Neuron (in vitro differentiated cells): ENCODE data around the gene CD38.
A peak's percentile ranks its signal among the peaks of the same experiment; 100 is the strongest.
"Not testable (repeated sequence)": the region's sequence is repeated elsewhere in the genome, so short reads cannot be mapped to it uniquely, and the experiment has no call there.

ENCODE experiments used
- H2AFZ ChIP-seq: one replicate; pipeline ENCODE4 v1.6.1; 2013; ENCODE audit warnings: low read depth, mild to moderate bottlenecking, inconsistent platforms, low read length, moderate library complexity
- H3K27me3 ChIP-seq: one replicate; pipeline ENCODE4 v1.6.1; 2013; ENCODE audit warnings: low read length; ENCODE audit not compliant: insufficient read depth
- H3K36me3 ChIP-seq: one replicate; pipeline ENCODE4 v1.6.1; 2013; ENCODE audit warnings: low read length; ENCODE audit not compliant: insufficient read depth
- H3K4me1 ChIP-seq: one replicate; pipeline ENCODE4 v1.6.1; 2013; ENCODE audit warnings: low read length; ENCODE audit not compliant: insufficient read depth
- H3K4me3 ChIP-seq: 2 replicates; pipeline ENCODE4 v1.5.1; 2013; ENCODE audit warnings: mild to moderate bottlenecking, low read length, moderate library complexity
- H3K9me3 ChIP-seq: one replicate; pipeline ENCODE4 v1.6.1; 2013; ENCODE audit warnings: low read length

The CD38 gene

GRCh38 chr4:15778289-15779241 lies at the start of gene CD38:
CD38 (plus strand) TSS chr4:15778328; CDS start chr4:15778415, 87 bp downstream.
- peaks cover 15% of the 10 kb centered on the region for H3K4me1 ChIP-seq
- no peaks in the 10 kb centered on the region for H3K36me3 ChIP-seq
- H2AFZ ChIP-seq, result peak within 1 kb of the TSS; percentile 76
- no peaks in the 10 kb centered on the region for H3K9me3 ChIP-seq
- H3K4me3 ChIP-seq, result peak within 1 kb of the TSS; percentile 43
- peaks cover 64% of the 10 kb centered on the region for H3K27me3 ChIP-seq

- Histone ChIP-seq H3K27me3 (no peaks in the 10 kb centered on the region), H2AFZ (no peak overlapping the region), H3K4me1 (peaks cover under 1% of the 10 kb centered on the region), H3K36me3 (no peaks in the 10 kb centered on the region), H3K9me3 (no peaks in the 10 kb centered on the region), H3K4me3 (no peak overlapping the region)
Observed at GRCh38 chr4:15729910-15730533, 48.1 kb upstream of the CD38 start.

DNA sequence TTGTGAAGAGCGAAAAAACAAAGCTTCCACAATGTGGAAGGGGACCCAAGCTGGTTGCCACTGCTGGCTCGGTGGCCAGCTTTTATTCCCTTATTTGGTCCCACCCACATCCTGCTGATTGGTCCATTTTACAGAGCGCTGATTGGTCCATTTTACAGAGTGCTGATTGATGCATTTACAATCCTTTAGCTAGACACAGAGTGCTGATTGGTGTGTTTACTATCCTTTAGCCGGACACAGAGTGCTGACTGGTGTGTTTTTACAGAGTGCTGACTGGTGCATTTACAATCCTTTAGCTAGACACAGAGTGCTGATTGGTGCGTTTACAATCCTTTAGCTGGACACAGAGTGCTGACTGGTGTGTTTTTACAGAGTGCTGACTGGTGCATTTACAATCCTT lies 45.1 kb upstream of the CD38 start:
- not testable (repeated sequence) for H3K27me3 ChIP-seq, H3K36me3 ChIP-seq, H2AFZ ChIP-seq, H3K9me3 ChIP-seq, H3K4me1 ChIP-seq, H3K4me3 ChIP-seq

DNA sequence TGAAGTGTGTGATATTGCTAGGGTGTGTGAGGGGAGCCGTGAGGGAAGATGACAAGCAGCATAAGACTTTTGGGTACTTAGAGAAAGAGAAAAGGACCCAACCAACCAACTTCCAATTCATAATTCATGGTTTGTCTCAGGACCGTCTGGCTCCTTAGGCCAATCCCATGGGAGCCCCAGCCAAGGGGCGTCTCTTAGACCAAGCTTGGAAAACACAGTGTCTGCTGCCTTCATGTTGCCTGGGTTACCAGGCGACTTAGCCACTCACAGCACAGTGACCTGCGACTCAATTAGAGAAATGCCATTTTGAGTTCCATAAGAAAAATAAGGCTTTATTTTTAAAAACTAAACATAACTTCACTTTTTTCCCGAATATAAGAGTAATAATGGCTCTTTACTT lies 42.6 kb upstream of the CD38 start:
- H3K36me3 ChIP-seq, result no peaks in the 10 kb centered on the region
- H3K27me3 ChIP-seq, result no peaks in the 10 kb centered on the region
- no peaks in the 10 kb centered on the region for H3K9me3 ChIP-seq
- H3K4me3 ChIP-seq, result no peak overlapping the region
- peaks cover 7% of the 10 kb centered on the region for H3K4me1 ChIP-seq
- H2AFZ ChIP-seq, result no peak overlapping the region

DNA sequence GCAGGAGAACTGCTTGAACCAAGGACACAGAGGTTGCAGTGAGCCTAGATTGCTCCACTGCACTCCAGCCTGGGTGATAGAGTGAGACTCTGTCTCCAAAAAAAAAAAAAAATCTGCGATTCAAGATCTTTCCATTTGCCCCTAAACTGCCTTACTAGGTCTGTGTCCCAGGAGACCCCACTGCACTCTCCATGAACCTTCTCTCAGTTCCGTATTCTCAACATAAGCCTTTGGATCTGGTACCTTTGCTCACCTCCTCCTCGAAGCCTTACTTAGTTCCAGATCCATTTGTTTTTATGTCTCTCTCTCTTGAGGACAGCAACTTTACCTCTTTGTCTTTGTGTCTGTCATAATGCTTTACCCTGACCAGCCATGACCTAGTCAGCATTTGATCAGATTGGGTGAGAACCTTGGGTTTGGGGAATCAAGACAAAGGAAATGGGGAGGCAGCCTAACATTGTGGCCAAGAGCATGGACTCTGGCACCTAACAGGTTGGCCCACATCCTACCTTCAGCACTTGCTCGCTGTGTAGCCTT lies 41.5 kb upstream of the CD38 start:
- Histone ChIP-seq H2AFZ (no peak overlapping the region), H3K27me3 (no peaks in the 10 kb centered on the region), H3K4me1 (peaks cover 7% of the 10 kb centered on the region), H3K36me3 (no peaks in the 10 kb centered on the region), H3K9me3 (no peaks in the 10 kb centered on the region), H3K4me3 (no peak overlapping the region)

DNA sequence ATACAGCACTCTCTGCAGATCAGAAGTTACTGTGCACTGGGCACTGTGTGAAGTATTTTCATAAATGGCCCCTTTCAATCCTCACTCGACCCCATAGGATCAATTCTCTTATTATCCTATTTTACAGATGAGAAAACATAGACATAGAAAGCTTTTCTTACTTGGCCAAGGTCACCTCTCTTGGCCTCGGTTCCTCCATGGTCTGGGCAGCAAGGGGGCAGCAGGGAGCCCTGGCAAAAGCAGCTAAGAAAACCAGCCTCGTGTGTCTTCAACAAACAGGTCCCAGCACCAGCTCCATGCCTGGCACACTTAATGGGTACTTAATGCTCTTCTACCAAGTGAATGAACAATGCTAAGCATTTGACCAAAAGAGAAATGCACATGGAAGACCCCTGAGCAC lies 40.9 kb upstream of the CD38 start:
- peaks cover 7% of the 10 kb centered on the region for H3K4me1 ChIP-seq
- H2AFZ ChIP-seq, result no peak overlapping the region
- H3K27me3 ChIP-seq, result no peaks in the 10 kb centered on the region
- H3K4me3 ChIP-seq, result no peak overlapping the region
- no peaks in the 10 kb centered on the region for H3K9me3 ChIP-seq
- no peaks in the 10 kb centered on the region for H3K36me3 ChIP-seq

- H3K27me3 ChIP-seq, result no peaks in the 10 kb centered on the region
- peaks cover 3% of the 10 kb centered on the region for H3K9me3 ChIP-seq
- H3K36me3 ChIP-seq, result no peaks in the 10 kb centered on the region
Observed at GRCh38 chr4:15738877-15739276, 39.3 kb upstream of the CD38 start.

GRCh38 chr4:15740764-15741404 lies 37.2 kb upstream of the CD38 start:
- Histone ChIP-seq H3K4me1 (no peaks in the 10 kb centered on the region), H3K9me3 (peaks cover 3% of the 10 kb centered on the region), H3K4me3 (no peak overlapping the region), H3K36me3 (no peaks in the 10 kb centered on the region), H2AFZ (no peak overlapping the region), H3K27me3 (no peaks in the 10 kb centered on the region)

More at GRCh38 chr4:15738877-15739276, 39.3 kb upstream of the CD38 start:
- Histone ChIP-seq H2AFZ (no peak overlapping the region), H3K4me1 (peaks cover 7% of the 10 kb centered on the region), H3K4me3 (no peak overlapping the region)

DNA sequence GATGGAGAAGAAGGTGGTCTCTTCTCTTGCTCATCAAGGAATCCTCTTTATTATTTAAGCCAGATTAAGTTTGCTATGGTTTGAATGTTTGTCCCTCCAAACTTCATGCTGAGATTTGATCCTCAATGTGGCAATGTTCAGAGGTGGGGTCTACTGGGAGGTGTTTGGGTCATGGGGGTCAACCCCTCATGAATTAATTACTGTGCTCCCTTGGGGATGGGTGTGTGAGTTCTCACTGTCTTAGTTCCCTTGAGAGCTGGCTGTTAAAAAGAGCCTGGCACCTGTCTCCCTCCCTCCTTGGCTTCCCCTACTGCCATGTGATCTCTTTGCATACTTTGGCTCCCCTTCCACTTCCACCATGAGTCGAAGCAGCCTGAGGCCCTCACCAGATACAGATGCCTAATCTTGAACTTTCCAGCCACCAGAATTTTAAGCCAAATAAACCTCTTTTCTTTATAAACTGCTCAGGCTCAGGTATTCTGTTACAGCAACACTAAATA lies 36.0 kb upstream of the CD38 start:
- Histone ChIP-seq H3K27me3 (no peaks in the 10 kb centered on the region), H3K4me3 (no peak overlapping the region), H2AFZ (no peak overlapping the region), H3K9me3 (peaks cover 3% of the 10 kb centered on the region), H3K36me3 (no peaks in the 10 kb centered on the region), H3K4me1 (no peaks in the 10 kb centered on the region)

DNA sequence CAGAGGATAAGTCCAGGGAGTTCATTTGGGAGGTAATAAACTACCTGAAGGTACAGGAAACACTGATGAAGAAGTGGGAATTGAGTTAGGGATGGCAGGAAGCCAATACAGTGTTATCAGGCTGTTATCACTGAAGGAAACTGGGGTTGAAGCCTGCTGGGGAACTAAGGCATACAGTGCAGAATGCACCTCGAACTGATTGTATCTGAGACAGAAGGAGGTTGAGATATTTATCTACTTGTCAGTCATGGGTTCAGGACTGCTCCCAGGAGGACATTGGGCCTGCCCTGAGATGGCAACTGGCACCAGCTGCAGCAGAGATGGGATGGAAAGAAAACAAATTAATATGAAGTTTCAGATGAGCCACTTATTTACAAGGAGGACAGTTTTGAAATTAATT lies 35.5 kb upstream of the CD38 start:
- Histone ChIP-seq H3K27me3 (no peaks in the 10 kb centered on the region), H3K36me3 (no peaks in the 10 kb centered on the region), H3K4me1 (no peaks in the 10 kb centered on the region), H2AFZ (no peak overlapping the region), H3K9me3 (peaks cover 3% of the 10 kb centered on the region), H3K4me3 (no peak overlapping the region)

- H3K9me3 ChIP-seq, result peaks cover 3% of the 10 kb centered on the region
- H3K27me3 ChIP-seq, result no peaks in the 10 kb centered on the region
- no peak overlapping the region for H3K4me3 ChIP-seq
- no peak overlapping the region for H2AFZ ChIP-seq
- H3K4me1 ChIP-seq, result no peaks in the 10 kb centered on the region
- H3K36me3 ChIP-seq, result no peaks in the 10 kb centered on the region
Observed at GRCh38 chr4:15744016-15744545, 34.0 kb upstream of the CD38 start.

DNA sequence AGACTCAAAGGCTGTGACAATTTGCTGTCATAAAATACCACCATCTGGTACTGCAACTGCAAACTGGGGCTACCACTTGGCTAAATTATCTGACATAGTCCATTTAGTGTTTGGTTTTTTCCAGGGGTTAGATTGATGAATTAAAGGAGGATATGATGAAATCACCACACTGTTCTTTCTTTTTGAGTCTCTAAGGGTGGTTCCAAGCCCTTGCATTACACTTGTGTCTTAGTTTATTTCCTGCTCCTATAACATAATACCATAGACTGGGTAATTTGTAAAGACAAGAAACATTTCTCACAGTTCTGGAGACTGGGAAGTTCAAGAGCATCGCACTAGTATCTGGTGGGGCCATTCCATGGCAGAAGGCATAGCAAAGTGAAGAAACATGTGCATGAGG lies 32.0 kb upstream of the CD38 start:
- H3K27me3 ChIP-seq, result no peaks in the 10 kb centered on the region
- no peak overlapping the region for H3K4me3 ChIP-seq
- H2AFZ ChIP-seq, result no peak overlapping the region
- H3K4me1 ChIP-seq, result no peaks in the 10 kb centered on the region
- peaks cover 3% of the 10 kb centered on the region for H3K9me3 ChIP-seq
- no peaks in the 10 kb centered on the region for H3K36me3 ChIP-seq
